Stimulated activated CD4-positive, alpha-beta T cell treated with anti-CD3 and anti-CD28 coated beads, TNF-alpha, amount 100 ng/mL, for 1 hour (primary cell): ENCODE measurements around the gene IGDCC3.
"Not testable (repeated sequence)": the region's sequence is repeated elsewhere in the genome, so short reads cannot be mapped to it uniquely, and the experiment has no call there.

Experiments
- DNase-seq, 3 donors: peaks; one replicate each; pipeline ENCODE4 v3.0.0-alpha.2; 2020; ENCODE audit warnings: low read depth in 3 of 3, low spot score in 1 of 3

IGDCC3 gene

DNA sequence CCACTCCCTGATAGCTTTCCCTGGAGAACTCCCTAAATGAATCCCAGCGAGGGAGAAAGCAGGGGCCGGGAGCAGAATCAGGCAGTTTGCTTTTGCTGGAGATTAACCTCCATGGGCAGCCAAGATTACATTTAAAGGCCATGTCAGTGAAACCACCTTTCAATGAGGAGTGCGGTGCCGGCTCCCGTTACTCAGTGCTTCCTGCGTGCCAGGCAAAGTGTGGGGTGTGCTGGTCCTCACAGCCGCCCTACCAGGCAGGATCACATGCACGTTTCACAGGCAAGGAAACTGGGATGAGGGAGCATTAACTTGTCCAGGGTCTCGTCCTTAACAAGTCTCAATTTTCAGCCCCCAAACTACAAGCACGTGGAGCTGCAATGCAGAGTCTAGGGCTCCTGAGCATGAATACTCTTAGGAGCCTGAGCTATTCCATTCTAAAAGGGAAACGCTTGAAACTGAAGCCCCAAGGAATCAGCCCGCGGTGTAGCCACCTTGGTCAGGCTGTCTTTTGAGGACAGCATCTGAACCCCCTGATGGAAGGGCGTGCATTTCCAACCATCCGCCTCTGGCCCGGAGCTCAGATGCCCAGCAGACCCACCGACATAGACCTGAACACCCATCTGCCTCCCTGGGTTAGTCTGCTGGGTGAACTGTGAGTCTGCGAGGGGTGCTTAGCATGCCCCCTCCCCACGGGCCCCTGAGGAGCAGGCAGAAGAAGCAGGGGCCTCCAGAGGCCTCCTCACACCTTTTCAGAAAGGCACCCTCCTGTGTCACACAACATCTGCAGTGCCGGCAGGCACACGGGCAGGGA lies 5.6 kb downstream of the IGDCC3 start:
- no peak for DNase-seq

GRCh38 chr15:65370885-65371284 lies 6.9 kb downstream of the IGDCC3 start:
- DNase-seq: no peak

- no peak for DNase-seq
Observed at GRCh38 chr15:65369651-65370050, 8.2 kb downstream of the IGDCC3 start.

DNA sequence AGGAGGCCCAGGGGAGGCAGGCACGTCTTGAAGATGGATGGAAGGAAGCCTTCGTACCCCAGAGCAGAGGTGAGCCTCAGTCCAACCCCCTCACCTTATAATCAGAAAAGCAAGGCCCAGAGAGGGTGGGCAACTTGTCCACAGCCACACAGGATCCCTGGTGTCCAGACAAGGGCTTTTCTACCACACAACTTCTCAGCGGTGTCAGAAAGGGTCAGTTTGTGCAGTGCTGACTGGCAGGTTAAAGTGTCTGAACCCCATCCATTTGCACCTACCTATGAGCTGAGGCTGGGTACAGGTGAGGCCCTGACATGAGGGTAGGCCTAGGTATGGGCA lies 8.6 kb downstream of the IGDCC3 start:
- DNase-seq: no peak

GRCh38 chr15:65368302-65369211 lies 9.2 kb downstream of the IGDCC3 start:
- no peak for DNase-seq

DNA sequence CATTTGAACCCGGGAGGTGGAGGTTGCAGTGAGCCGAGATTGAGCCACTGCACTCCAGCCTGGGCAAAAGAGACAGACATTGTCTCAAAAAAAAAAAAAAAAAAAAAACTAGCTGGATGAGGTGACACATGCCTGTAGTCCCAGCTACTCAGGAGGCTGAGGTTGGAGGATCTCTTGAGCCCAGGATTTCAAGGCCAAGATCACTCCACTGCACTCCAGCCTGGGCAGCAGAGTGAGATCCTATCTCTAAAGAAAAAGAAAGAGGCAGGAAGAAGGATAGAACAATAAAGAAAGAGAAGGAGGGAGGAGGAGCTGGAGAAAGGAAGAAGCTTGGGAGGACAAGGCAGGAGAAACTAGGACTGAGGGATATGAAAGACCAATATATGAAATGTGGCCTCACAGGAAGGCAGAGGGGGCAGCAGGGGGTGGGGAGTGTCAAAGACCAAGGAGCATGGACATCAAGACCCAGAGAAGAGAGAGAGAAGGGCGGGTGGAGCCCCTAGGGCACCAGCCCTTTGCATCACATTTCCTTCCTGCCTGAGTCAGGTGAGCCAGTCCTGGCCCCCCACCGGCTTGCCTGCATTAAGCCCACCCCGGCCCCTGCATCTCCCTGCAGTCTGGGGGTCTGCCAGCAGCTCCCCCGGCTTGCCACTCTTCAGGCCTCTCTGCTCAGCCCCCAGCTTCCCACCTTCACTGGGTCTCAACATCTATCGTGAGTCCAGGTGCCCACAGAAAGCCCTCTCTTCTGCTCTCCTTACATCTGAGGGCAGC lies 11.5 kb downstream of the IGDCC3 start:
- DNase-seq: no peak

DNA sequence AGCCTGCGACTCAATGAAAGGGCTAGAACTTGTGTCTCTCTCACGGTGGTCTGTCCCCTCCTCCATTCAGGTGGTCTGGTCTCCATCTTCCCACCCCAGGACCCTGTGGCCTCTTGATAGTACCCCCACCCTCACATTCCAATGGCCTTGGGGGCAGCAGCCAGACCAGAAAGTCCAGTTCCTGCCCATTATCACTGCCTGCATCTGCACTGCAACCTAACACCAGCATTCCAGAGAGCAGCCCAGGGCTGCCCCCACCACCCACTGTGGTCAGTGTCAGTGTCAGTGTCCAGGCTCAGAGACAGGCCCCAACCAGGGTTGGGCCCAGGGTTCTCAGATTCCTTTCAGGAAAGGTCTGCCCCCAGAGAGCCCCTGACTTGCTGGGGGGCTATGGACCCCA lies 12.6 kb downstream of the IGDCC3 start:
- DNase-seq: no peak

- DNase-seq: no peak
Observed at GRCh38 chr15:65363766-65364165, 14.0 kb downstream of the IGDCC3 start.

DNA sequence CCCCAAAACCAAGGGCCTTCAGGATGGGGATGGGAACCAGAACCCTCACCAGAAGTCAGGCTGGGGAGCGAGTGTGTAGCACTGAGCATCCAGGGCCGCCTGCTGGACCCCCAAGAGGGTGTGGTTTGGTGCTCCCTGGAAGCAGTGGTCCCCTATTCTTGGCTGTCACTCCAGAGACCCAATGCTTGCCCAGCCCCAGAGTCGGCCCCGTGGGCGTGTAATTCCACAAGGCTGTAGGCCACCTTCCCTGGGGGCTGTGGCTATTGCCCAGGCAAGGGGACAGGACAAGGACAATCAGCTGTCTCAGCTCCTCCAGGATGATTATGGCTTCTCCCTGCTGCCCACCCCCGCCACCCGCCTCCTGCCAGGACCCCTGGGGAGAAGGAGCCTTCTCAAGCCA lies 14.5 kb downstream of the IGDCC3 start:
- DNase-seq: no peak

DNA sequence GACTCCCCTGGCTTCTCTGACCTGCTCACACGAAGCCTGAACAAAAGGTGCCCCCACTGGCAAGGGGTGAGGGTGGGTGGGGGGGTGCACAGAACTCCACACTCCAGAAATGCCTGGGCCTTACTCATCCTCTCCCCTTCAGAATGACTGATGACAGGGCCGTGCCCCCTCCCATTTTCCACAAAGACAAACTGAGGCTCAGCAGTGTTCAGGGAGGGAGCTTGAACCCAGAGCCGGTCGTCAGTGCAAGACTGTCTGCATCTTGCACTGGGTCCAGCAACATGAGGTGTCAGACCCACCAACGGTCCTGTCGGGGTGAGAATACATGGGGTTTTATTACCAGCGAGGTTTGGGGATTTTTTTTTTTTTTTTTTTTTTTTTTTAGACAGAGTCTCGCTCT lies 15.3 kb downstream of the IGDCC3 start:
- no peak for DNase-seq

DNA sequence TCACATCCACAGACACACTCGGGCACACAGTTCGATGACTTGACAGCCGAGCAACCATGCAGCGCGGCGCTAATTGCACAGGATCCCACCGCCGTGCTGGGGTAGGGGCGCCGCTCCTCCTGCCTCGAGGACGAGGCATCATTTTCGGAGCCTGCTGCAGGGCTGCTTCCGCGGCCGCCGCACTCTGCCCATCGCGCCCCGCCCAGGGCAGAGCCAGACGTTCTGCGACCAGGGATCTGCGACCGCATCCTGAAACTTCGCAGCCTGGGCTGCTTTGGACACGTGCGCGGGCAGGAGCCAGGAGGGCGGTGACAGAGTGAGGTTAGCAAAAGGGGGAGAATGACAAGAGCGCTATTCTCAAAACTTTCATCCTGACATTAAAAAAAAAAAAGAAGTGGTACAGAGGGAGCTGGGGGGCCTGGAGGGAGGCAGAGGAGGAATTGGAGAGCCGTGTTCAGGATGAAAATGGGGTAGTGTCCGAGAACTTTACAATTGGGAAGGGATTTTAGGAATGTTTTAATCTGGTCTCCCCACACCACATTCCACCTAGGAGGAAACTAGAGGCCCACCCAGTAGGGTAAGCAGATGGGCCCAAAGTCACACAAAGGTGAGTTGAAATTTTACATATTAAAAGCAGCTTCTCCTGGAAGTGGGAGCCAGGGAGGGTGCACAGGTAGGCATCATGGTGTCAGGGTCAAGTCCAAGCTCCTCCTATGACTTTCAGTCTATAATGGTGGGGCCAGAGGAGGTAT lies 15.9 kb downstream of the IGDCC3 start:
- DNase-seq: no peak

DNA sequence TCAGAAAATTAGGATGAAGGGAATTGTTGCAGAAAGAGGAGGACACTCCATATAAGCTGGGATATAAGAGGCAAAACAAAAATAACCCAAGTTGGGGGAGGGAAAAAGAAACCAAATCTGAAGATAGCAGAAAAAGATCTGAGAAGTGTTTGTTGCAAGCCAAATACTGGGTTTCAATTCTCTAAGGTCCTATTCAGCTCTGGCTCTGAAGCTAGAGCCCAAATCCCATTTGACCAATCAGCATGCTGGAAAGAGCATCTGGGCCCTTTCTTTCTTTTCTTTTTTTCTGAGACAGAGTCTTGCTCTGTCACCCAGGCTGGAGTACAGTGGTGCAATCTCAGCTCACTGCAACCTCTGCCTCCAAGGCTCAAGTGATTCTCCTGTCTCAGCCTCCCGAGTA lies 17.3 kb downstream of the IGDCC3 start:
- no peak for DNase-seq

DNA sequence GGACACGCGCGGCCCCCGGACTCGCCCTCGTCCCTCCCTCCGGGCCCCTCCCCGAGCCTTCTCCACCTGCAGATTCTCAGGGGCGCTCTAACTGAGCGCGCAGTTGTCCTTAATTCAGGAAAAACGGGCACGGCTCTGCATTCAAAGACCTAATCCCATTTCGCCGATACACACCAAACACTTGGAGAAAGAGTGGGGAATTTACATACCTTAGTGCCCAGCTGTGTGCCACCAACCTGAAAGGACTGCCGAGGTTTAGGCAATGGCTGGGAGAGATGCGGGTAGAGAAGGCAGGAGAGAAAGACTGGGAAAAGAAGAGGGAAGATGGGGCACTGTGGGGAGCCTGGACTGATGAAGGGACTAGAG lies 21.8 kb downstream of the IGDCC3 start:
- DNase-seq: no peak

DNA sequence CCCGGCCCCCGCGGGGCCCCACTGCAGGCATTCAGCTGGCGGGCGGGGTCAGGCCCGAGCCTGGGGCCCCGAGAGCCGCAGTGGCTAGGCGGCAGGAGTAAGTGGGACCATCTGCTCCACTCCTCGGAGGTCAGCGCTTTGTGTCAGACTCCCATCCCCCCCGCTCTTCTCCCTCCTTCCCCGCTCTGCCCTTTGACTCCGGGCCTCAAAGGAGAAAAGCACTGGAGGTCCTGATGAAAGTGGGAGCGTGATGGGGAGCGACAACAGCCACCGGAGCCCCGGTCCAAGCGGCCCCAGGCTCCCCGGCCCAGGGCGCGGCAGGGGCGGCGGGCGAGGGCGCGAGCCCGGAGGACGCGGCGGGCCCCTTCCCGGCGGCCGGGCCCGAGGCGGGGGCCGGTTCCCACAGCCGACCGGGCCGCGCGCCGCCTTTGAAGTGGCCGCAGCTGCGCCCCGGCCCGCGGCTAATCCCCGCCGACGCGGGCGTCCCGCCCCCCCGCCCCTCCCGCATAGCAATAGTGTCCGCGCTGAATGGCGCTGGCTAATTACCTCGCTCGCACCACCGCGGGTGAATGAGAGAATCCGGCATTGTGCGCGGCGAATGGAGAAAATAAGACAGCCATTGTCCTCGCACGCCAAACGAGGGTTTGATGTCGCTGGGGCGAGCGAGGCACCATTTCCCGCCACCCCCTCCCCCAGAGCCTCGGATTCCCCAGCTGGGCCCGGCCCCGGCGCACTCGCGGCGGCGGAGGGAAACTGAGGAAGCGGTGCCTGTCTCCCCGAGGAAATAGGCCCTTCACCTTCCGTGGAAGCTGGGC lies 22.4 kb downstream of the IGDCC3 start:
- no peak for DNase-seq

- no peak for DNase-seq
Observed at GRCh38 chr15:65354835-65355172, 23.0 kb downstream of the IGDCC3 start.

GRCh38 chr15:65351972-65352371 lies 25.8 kb downstream of the IGDCC3 start:
- not testable (repeated sequence) for DNase-seq

DNA sequence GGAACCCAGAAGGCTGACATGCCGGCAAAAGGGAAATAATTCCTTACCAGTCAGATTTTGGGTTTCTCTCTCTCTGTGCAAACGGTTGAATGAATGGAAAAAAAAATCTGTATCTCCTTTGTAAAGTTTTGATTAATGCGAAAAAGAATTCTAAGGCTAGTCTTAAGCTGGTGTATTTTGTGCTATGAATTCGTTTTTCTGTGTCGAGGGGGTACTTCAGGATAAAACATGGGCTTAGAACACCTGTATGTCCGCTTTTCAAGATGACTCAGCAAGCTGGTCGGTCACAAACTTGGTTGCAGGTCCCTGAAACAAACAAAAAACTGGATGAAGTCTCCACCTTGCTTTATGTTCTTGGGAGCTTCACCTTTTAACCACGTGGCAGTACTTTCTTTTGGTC lies 28.5 kb downstream of the IGDCC3 start:
- no peak for DNase-seq

- DNase-seq: not testable (repeated sequence)
Observed at GRCh38 chr15:65347756-65348155, 30.0 kb downstream of the IGDCC3 start.

GRCh38 chr15:65346856-65347598 lies 30.8 kb downstream of the IGDCC3 start:
- DNase-seq: no peak

DNA sequence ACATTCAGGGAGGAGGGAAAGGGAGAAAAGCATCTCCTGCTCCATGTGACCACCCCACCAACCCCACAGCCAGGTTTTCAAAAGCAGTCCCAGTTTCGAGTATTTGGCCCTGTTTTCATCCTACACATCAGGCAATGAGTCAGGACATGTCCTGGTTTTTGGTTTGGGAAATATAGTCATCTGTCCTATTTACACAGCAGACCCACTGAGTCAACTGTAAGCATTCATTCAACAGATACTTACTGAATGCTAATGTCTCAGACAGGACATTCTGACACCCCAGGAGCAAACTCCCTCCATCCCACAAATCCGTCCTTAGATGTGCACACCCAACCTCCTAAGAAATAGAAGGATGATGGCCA lies 32.9 kb downstream of the IGDCC3 start:
- no peak for DNase-seq
